Ecto neural progenitor cell (in vitro differentiated cells): ENCODE results near the gene MFAP1.

Experiments used
- DNase-seq: peaks from one replicate; pipeline ENCODE4 v3.0.0-alpha.2; 2018; ENCODE audit warnings: low spot score

MFAP1 gene

GRCh38 chr15:43776101-43776717 lies 48.3 kb downstream of the MFAP1 start:
- DNase-seq, result no peak

GRCh38 chr15:43775411-43775965 lies 49.0 kb downstream of the MFAP1 start:
- DNase-seq, result no peak

GRCh38 chr15:43774062-43774461 lies 50.4 kb downstream of the MFAP1 start:
- no peak for DNase-seq

GRCh38 chr15:43772624-43773023 lies 51.9 kb downstream of the MFAP1 start:
- no peak for DNase-seq

- no peak for DNase-seq
Measured at GRCh38 chr15:43771816-43772215, 52.7 kb downstream of the MFAP1 start.

GRCh38 chr15:43769584-43770228 lies 54.8 kb downstream of the MFAP1 start:
- DNase-seq, result peak; percentile 54

GRCh38 chr15:43763819-43764446 lies 60.6 kb downstream of the MFAP1 start:
- no peak for DNase-seq

GRCh38 chr15:43762824-43763223 lies 61.7 kb downstream of the MFAP1 start:
- no peak for DNase-seq
